Endothelial cell of umbilical vein (primary cell): Measurements from ENCODE around the gene WDR93. TPM values are rescaled to one million over a fixed set of nuclear protein-coding genes. Genes with fewer than 3 reads are reported as not detected.
A peak's percentile ranks its signal among the peaks of the same experiment; 100 is the strongest.

ENCODE experiments used
- BruUV-seq: library from RNA; stranded (reverse); fragments of 400-500 nt; replicated peaks from 2 replicates; lab custom pipeline; 2021; lab: Mats Ljungman, UMichigan
- CTCF ChIA-PET: fragments of 300-600, 350-600 bp; sonication (Branson Sonifier 250); formaldehyde crosslinking; loops from one replicate; lab custom pipeline; 2021; ENCODE audit warnings: antibody characterized with exemption, inconsistent platforms; lab: Charles Lee
- POLR2A ChIA-PET: fragments of 300-600, 350-600 bp; sonication (Branson Sonifier 250); formaldehyde crosslinking; loops from one replicate; lab custom pipeline; 2021; ENCODE audit warnings: antibody characterized with exemption, inconsistent platforms; lab: Charles Lee
- DNase-seq: peaks from one replicate; pipeline ENCODE4 v3.0.0-alpha.2; 2011; ENCODE audit warnings: low read depth, low spot score
- FAIRE-seq: peaks from 2 replicates; lab custom pipeline; 2011; peaks lifted over from hg19 to GRCh38; lab: Jason Lieb, UNC
- H2AFZ ChIP-seq: 2 replicates; pipeline ENCODE4 v1.6.0; 2012; ENCODE audit warnings: low read depth, low read length, control low read depth, inconsistent platforms
- H3K27ac ChIP-seq: 2 replicates; pipeline ENCODE4 v1.5.1; 2011; ENCODE audit warnings: low read depth, mild to moderate bottlenecking, control low read depth, low read length, moderate library complexity; ENCODE audit not compliant: insufficient read depth
- H3K27me3 ChIP-seq, 2 experiments: 2 replicates each; pipeline versions ENCODE4 v1.6.0 to v1.6.1; 2011; ENCODE audit warnings: low read length in 2 of 2, mixed read lengths in 1 of 2; ENCODE audit not compliant: control insufficient read depth in 2 of 2, insufficient read depth in 2 of 2
- H3K36me3 ChIP-seq, 2 experiments: 2 replicates in 1 of 2; 3 replicates in 1 of 2; pipeline ENCODE4 v1.5.1; 2011; ENCODE audit warnings: low read length in 2 of 2, mild to moderate bottlenecking in 1 of 2, moderate library complexity in 1 of 2; ENCODE audit not compliant: control insufficient read depth in 2 of 2, insufficient read depth in 2 of 2; ENCODE audit errors: extremely low read depth in 1 of 2
- H3K4me1 ChIP-seq: 3 replicates; pipeline ENCODE4 v1.5.1; 2011; ENCODE audit warnings: mild to moderate bottlenecking, low read length; ENCODE audit not compliant: control insufficient read depth, insufficient read depth; ENCODE audit errors: extremely low read depth
- H3K4me2 ChIP-seq: 2 replicates; pipeline ENCODE4 v1.6.1; 2011; ENCODE audit warnings: low read length, control low read depth, mixed read lengths; ENCODE audit not compliant: insufficient read depth
- H3K4me3 ChIP-seq, 3 experiments: fragments of 200-600 bp in 1 of 3; sonication (generic), shearing (Covaris generic) in 1 of 3; replicated peaks in 1 of 3; 2 replicates each; pipeline ENCODE4 v1.5.1; 2011 to 2016; ENCODE audit warnings: control low read depth in 3 of 3, low read length in 3 of 3, mild to moderate bottlenecking in 2 of 3, inconsistent platforms in 1 of 3, low read depth in 1 of 3, moderate library complexity in 1 of 3; ENCODE audit not compliant: insufficient read depth in 1 of 3
- H3K79me2 ChIP-seq: 2 replicates; pipeline ENCODE4 v1.6.0; 2012; ENCODE audit warnings: low read length, inconsistent platforms; ENCODE audit not compliant: control insufficient read depth, insufficient read depth
- H3K9ac ChIP-seq: replicated peaks from 2 replicates; pipeline ENCODE3; 2011; ENCODE audit warnings: low read length, control low read depth; ENCODE audit not compliant: insufficient read depth; ENCODE audit errors: extremely low read depth
- H3K9me1 ChIP-seq: replicated peaks from 3 replicates; pipeline ENCODE4 v1.6.0; 2011; ENCODE audit warnings: mild to moderate bottlenecking, low read length; ENCODE audit not compliant: control insufficient read depth, insufficient read depth; ENCODE audit errors: extremely low read depth
- H3K9me3 ChIP-seq: replicated peaks from 2 replicates; pipeline ENCODE4 v1.5.1; 2012; ENCODE audit warnings: low read length, inconsistent platforms; ENCODE audit not compliant: control insufficient read depth, insufficient read depth
- H4K20me1 ChIP-seq: replicated peaks from 2 replicates; pipeline ENCODE3; 2011; ENCODE audit warnings: mild to moderate bottlenecking, low read length; ENCODE audit not compliant: control insufficient read depth, insufficient read depth; ENCODE audit errors: extremely low read depth
- CTCF ChIP-seq, 2 donors: IDR thresholded peaks; 1 replicate in 1 of 2; 2 replicates in 1 of 2; pipeline ENCODE4 v1.5.1; 2011; ENCODE audit warnings: low read length in 2 of 2, mild to moderate bottlenecking in 2 of 2, moderate library complexity in 2 of 2, control low read depth in 1 of 2, inconsistent platforms in 1 of 2, low read depth in 1 of 2; ENCODE audit not compliant: insufficient read depth in 1 of 2; ENCODE audit errors: extremely low read depth in 1 of 2
- EZH2 ChIP-seq: IDR thresholded peaks from 2 replicates; pipeline ENCODE4 v1.6.1; 2012; ENCODE audit warnings: borderline replicate concordance, low read depth, mild to moderate bottlenecking, moderate library complexity, low read length, inconsistent platforms; ENCODE audit not compliant: severe bottlenecking
- FOS ChIP-seq: IDR thresholded peaks from 2 replicates; pipeline ENCODE4 v1.6.1; 2011; ENCODE audit warnings: mild to moderate bottlenecking, low read length, moderate library complexity, borderline replicate concordance; ENCODE audit not compliant: insufficient read depth
- GATA2 ChIP-seq: IDR thresholded peaks from 2 replicates; pipeline ENCODE4 v1.7.0; 2011; ENCODE audit warnings: low read depth, mild to moderate bottlenecking, moderate library complexity, mixed read lengths, low read length; ENCODE audit not compliant: insufficient read length, insufficient read depth
- JUN ChIP-seq: IDR thresholded peaks from 2 replicates; pipeline ENCODE4 v1.6.1; 2011; ENCODE audit warnings: borderline replicate concordance, low read depth; ENCODE audit not compliant: insufficient read length, insufficient read depth
- MAX ChIP-seq: IDR thresholded peaks from 2 replicates; pipeline ENCODE4 v1.6.1; 2011; ENCODE audit not compliant: insufficient read depth, insufficient read length
- MYC ChIP-seq: IDR thresholded peaks from one replicate; pipeline ENCODE4 v1.6.1; 2011; ENCODE audit warnings: mild to moderate bottlenecking, low read depth, low read length
- POLR2A ChIP-seq: IDR thresholded peaks from 2 replicates; pipeline ENCODE4 v1.6.1; 2012; ENCODE audit warnings: low read depth, mild to moderate bottlenecking, control low read depth, low read length
- POLR2AphosphoS5 ChIP-seq: IDR thresholded peaks from 2 replicates; pipeline ENCODE4 v1.6.1; 2012; ENCODE audit warnings: low read depth, mild to moderate bottlenecking, control low read depth, low read length, moderate library complexity; ENCODE audit not compliant: insufficient read depth
- dilution Hi-C: fragments of 300-500 bp; cut with MboI; formaldehyde crosslinking; loops from one replicate; pipeline ENCODE4 v1.15.0; 2019; ENCODE audit warnings: low sequenced_read_pairs; ENCODE audit not compliant: extremely low pct_ligation_motif_present
- intact Hi-C: fragments of 100-400 bp; cut with micrococcal nuclease; formaldehyde crosslinking; loops from one replicate; pipeline ENCODE4 v1.10.0; 2022
- polyA plus RNA-seq, 4 experiments: library from polyadenylated mRNA; depleted of rRNA in 3 of 4; stranded (reverse) in 3 of 4; unstranded in 1 of 4; fragments of >200 nt; gene quantifications; 2 replicates each; pipeline versions ENCODE4 v1.2.1 to v1.2.3, GENCODE V29; 2011 to 2012; ENCODE audit warnings: missing spikeins in 1 of 4
- total RNA-seq: library from RNA; stranded (reverse); gene quantifications from 2 replicates; pipeline ENCODE4 v1.2.3, GENCODE V29; 2021

The WDR93 gene
- total and polyA plus RNA-seq, 2 donors (not counting 3 experiments of a cell fraction or from before 2014, with no cell fraction given) = 0.07 TPM; not detected in 1

- ChIA-PET CTCF (interaction anchor here (0.7 to 4.6 kb wide), 8 partner anchors 10 to 252 kb away, joined by 3 to 29 read pairs (median 7); no protein-coding TSS in a partner anchor), POLR2A (no interaction called here)
- TF ChIP-seq EZH2 (peak; percentile 43), MYC (no peak)
- no TSS peak for BruUV-seq
- Histone ChIP-seq H3K27me3 (peaks cover 3 to 12% of the 10 kb centered on the region in 2 experiments), H3K27ac (no peak overlapping the region), H3K9me1 (no peaks in the 10 kb centered on the region), H3K4me1 (peaks cover 6% of the 10 kb centered on the region), H4K20me1 (no peaks in the 10 kb centered on the region), H3K9me3 (no peaks in the 10 kb centered on the region), H3K79me2 (no peaks in the 10 kb centered on the region), H2AFZ (peak overlapping the region; percentile 89), H3K4me2 (peak overlapping the region; percentile 62), H3K4me3 (peak overlapping the region; percentile 14 to 38 (median 19)), H3K9ac (no peak overlapping the region), H3K36me3 (no peaks in the 10 kb centered on the region)
- peak; percentile 44 for FAIRE-seq
- dilution Hi-C loops (loop anchor here (25.0 kb wide), 1 partner anchor 112 kb away; no protein-coding TSS in a partner anchor), intact Hi-C loops (loop anchor here (5.0 kb wide), 1 partner anchor 222 kb away; no protein-coding TSS in a partner anchor)
- DNase-seq = peak; percentile 11
Observed at GRCh38 chr15:89749951-89750559, 59.4 kb downstream of the WDR93 start.

- Histone ChIP-seq H3K4me3 (peak within 1 kb of the TSS; percentile 38 to 48 (median 46)), H3K27ac (no peak within 1 kb of the TSS), H3K4me1 (peaks cover 6% of the 10 kb centered on the region), H3K79me2 (no peaks in the 10 kb centered on the region), H3K36me3 (no peaks in the 10 kb centered on the region), H3K9ac (peak within 1 kb of the TSS; percentile 29), H3K9me1 (no peaks in the 10 kb centered on the region), H4K20me1 (no peaks in the 10 kb centered on the region), H3K9me3 (no peaks in the 10 kb centered on the region), H2AFZ (peak within 1 kb of the TSS; percentile 93), H3K27me3 (peaks cover 3 to 12% of the 10 kb centered on the region in 2 experiments), H3K4me2 (peak within 1 kb of the TSS; percentile 62)
- CTCF ChIA-PET = interaction anchor here (0.7 to 4.6 kb wide), 9 partner anchors 10 to 252 kb away, joined by 3 to 29 read pairs (median 4); no protein-coding TSS in a partner anchor
- no TSS peak for BruUV-seq
- POLR2A ChIA-PET = no interaction called here
- DNase-seq (peak; percentile 91), FAIRE-seq (peak; percentile 98)
- intact Hi-C loops = loop anchor here (5.0 kb wide), 1 partner anchor 221 kb away; no protein-coding TSS in a partner anchor
- TF ChIP-seq FOS = no peak
- peak; percentile 66 to 90 for TF ChIP-seq CTCF (IDR thresholded peaks at IDR 0.05; ENCODE audit: extremely low read depth in 1 of 2, insufficient read depth in 1 of 2, low read depth in 1 of 2, low read length in 2 of 2)
- TF ChIP-seq GATA2 = no peak
- TF ChIP-seq POLR2A = peak; percentile 42
- TF ChIP-seq MAX = peak; percentile 65
- TF ChIP-seq MYC = no peak
- no peak for TF ChIP-seq JUN
- TF ChIP-seq EZH2 = no peak
- TF ChIP-seq POLR2AphosphoS5 = peak; percentile 74
- dilution Hi-C loops = loop anchor here (25.0 kb wide), 1 partner anchor 111 kb away; no protein-coding TSS in a partner anchor
Observed at GRCh38 chr15:89750560-89751542, 60.2 kb downstream of the WDR93 start, which contains the start of gene MESP1. Gene MESP1 (minus strand): TSS chr15:89751249. CDS start chr15:89751231, 18 bp downstream.
